Esophagus squamous epithelium (tissue), 5 donors: ENCODE results near the gene RNF157. TPM values are rescaled to one million over a fixed set of nuclear protein-coding genes. Genes with fewer than 3 reads are reported as not detected.
"Not testable (repeated sequence)": the region's sequence is repeated elsewhere in the genome, so short reads cannot be mapped to it uniquely, and the experiment has no call there.

Source experiments
- DNase-seq: peaks from one replicate; lab custom pipeline; 2025; lab: John Stamatoyannopoulos, UW
- H3K27ac ChIP-seq, 4 donors: fragments of 200-600 bp; sonication (generic); one replicate each; pipeline ENCODE4 v1.5.1; 2016 to 2019; ENCODE audit warnings: mild to moderate bottlenecking in 1 of 4
- H3K27me3 ChIP-seq, 4 donors: fragments of 200-600 bp; sonication (generic); 1 replicate in 3 of 4; 2 replicates in 1 of 4; pipeline versions ENCODE4 v1.5.1 to v1.6.0; 2017 to 2021; ENCODE audit warnings: antibody characterized with exemption in 1 of 4
- H3K36me3 ChIP-seq, 3 donors: fragments of 200-600 bp; sonication (generic); one replicate each; pipeline ENCODE4 v1.5.1; 2016 to 2019
- H3K4me1 ChIP-seq, 3 donors: fragments of 200-600 bp; sonication (generic); one replicate each; pipeline ENCODE4 v1.5.1; 2017 to 2019
- H3K4me3 ChIP-seq, 4 donors: fragments of 200-600 bp; sonication (generic); 1 replicate in 3 of 4; 2 replicates in 1 of 4; pipeline ENCODE4 v1.5.1; 2016 to 2019; ENCODE audit warnings: mild to moderate bottlenecking in 2 of 4, moderate library complexity in 1 of 4
- H3K9me3 ChIP-seq, 3 donors: fragments of 200-600 bp; sonication (generic); one replicate each; pipeline ENCODE4 v1.5.1; 2016 to 2019
- POLR2A ChIP-seq, 4 donors: fragments of 450-650 bp; IDR thresholded peaks; one replicate each; pipeline ENCODE4 v1.6.1; 2017; ENCODE audit warnings: antibody characterized with exemption in 4 of 4, mild to moderate bottlenecking in 4 of 4, moderate library complexity in 3 of 4
- WGBS, 2 donors: methylation state at CpG; one replicate each; pipeline ENCODE4 v1.1.5; 2018; 5-methylcytosine and 5-hydroxymethylcytosine counted together
- intact Hi-C: fragments of 100-400 bp; cut with DNase I; formaldehyde crosslinking; loops from one replicate; pipeline ENCODE4 v1.15.0; 2022
- total RNA-seq, 4 donors: library from RNA; depleted of rRNA; stranded (reverse); fragments of >200 nt; gene quantifications; one replicate each; pipeline ENCODE4 v1.1.0, GENCODE V29; 2016
- TF ChIP-seq, protein P1 (sequence below), 6 experiments: fragments of 450-650 bp in 4 of 6; fragments of 200-600 bp in 2 of 6; sonication (generic) in 2 of 6; IDR thresholded peaks; one replicate each; pipeline ENCODE4 v1.5.1; 2016 to 2019; ENCODE audit warnings: antibody characterized with exemption in 6 of 6, mild to moderate bottlenecking in 4 of 6, moderate library complexity in 4 of 6
- donor health status: DM: yes; HTN: yes; CAD: no.

Gene RNF157
- total RNA-seq, 4 donors from 2014 or later, result 0.11 to 3.4 (median 0.26) TPM

DNA sequence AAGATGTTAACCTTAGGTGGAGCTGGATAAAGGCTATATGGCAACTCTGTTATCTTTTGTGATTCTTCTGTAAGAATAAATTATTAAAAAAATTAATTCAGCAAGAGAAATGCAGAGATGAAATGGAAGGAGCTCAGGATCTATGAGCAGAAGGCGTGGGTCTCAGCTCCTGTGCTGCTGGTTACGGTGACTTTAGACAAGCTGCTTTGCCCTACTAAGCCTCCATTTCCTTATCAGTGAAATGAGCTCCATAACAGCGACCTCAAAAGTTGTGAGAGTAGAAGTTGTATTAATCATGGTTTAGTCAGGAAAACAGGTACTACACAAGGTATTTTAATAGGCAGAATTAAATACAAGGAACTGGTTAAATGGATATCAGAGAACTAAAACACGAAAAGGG lies 51.0 kb downstream of the RNF157 start:
- H3K4me1 ChIP-seq, result no peaks in the 10 kb centered on the region
- H3K4me3 ChIP-seq, result no peak overlapping the region
- no peaks in the 10 kb centered on the region for H3K9me3 ChIP-seq
- 66 to 77% methylated on average over 4 of the region's 4 CpGs for WGBS, 2 donors
- H3K27me3 ChIP-seq, result peaks cover 0 to 18% (median 0%) of the 10 kb centered on the region in 4 donors
- intact Hi-C loops, result no loop called here
- no peaks in the 10 kb centered on the region for H3K36me3 ChIP-seq
- DNase-seq, result no peak
- no peak overlapping the region for H3K27ac ChIP-seq
- TF ChIP-seq POLR2A (IDR thresholded peaks at IDR 0.05), result no peak
- TF ChIP-seq, protein P1, sequence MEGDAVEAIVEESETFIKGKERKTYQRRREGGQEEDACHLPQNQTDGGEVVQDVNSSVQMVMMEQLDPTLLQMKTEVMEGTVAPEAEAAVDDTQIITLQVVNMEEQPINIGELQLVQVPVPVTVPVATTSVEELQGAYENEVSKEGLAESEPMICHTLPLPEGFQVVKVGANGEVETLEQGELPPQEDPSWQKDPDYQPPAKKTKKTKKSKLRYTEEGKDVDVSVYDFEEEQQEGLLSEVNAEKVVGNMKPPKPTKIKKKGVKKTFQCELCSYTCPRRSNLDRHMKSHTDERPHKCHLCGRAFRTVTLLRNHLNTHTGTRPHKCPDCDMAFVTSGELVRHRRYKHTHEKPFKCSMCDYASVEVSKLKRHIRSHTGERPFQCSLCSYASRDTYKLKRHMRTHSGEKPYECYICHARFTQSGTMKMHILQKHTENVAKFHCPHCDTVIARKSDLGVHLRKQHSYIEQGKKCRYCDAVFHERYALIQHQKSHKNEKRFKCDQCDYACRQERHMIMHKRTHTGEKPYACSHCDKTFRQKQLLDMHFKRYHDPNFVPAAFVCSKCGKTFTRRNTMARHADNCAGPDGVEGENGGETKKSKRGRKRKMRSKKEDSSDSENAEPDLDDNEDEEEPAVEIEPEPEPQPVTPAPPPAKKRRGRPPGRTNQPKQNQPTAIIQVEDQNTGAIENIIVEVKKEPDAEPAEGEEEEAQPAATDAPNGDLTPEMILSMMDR (IDR thresholded peaks at IDR 0.05), result no peak

DNA sequence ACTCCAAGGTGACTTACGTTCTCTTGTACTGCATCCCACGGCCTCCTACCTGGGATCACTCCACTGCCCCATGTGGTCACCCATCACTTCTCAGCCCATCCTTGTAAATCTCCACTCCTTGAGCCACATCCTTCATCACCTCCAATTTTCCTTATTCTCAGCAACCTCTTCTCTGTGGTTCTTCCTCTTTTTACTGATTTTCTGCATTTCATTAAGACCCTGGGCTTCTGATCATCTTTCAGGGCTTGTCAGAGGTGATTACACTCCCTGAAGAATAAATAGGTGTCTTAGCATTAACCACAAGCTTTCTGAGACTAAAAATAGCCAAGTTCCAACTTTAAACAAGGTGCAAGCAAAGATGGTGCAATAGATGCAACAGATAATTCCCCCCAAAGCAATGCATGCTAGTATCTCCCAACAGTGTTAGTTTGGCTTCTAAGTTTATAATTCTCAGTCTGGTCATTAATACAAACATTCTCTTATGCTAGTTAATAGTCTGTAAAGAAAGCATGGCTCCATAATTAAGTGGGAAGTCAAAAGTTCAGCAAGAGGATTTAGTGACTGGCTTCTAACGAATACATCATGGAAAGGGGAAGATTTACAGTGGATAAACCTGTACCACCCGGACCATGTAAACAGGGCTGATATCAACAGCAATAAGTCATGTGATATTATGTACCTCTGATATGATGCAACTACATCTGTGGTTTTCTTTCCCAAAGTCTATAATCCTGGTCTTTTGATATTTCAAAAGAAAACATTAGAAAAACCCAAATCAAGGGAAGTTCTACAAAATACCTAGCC lies 51.9 kb downstream of the RNF157 start:
- 70 to 81% methylated on average over 4 of the region's 4 CpGs for WGBS, 2 donors
- no peak for DNase-seq
- Histone ChIP-seq H3K4me3 (no peak overlapping the region), H3K27ac (no peak overlapping the region), H3K4me1 (no peaks in the 10 kb centered on the region), H3K9me3 (no peaks in the 10 kb centered on the region), H3K27me3 (peaks cover 0 to 18% (median 0%) of the 10 kb centered on the region in 4 donors), H3K36me3 (no peaks in the 10 kb centered on the region)
- TF ChIP-seq POLR2A (IDR thresholded peaks at IDR 0.05), result no peak
- TF ChIP-seq, protein P1 (IDR thresholded peaks at IDR 0.05), result no peak
- intact Hi-C loops, result no loop called here

DNA sequence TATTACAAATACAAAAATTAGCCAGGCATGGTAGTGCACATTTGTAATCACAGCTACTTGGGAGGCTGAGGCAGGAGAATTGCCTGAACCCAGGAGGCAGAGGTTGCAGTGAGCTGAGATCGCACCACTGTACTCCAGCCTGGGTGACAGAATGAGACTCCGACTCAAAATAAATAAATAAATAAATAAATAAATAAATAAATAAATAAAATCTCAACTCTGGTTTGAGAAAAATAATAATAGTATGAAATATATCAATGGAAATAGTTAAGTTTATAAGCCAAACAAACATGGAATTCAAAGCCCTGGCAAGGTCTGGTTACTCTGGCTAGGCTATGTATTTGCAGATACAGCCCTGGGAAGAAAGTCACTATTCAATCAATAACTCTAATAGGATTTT lies 53.5 kb downstream of the RNF157 start:
- H3K4me1 ChIP-seq, H3K9me3 ChIP-seq, DNase-seq, H3K36me3 ChIP-seq, intact Hi-C loops, H3K4me3 ChIP-seq, H3K27ac ChIP-seq: not testable (repeated sequence)
- WGBS, 2 donors, result 93 to 97% methylated on average over 2 of the region's 2 CpGs
- H3K27me3 ChIP-seq, result peaks cover 0 to 18% (median 0%) of the 10 kb centered on the region in 4 donors

DNA sequence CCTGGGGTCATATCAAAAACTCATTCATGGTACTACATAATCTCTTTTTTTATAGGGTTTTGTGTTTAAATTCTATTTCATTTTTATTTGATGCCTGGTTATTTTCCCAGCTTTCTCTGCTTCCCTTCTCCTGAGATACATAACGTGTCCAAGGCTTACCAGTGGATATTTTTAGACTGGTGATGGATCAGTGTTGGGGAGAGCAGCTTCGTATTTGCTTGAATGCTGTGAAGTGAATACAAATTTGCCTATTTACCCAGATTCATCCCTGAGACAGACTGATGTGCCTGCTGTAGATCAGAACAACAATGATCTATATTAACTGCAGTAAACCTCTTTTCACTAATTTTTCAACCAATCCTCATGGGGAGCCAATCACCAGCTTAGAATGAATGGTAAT lies 56.0 kb downstream of the RNF157 start:
- Histone ChIP-seq H3K9me3 (no peaks in the 10 kb centered on the region), H3K4me1 (peaks cover 0 to 7% (median 0%) of the 10 kb centered on the region in 3 donors), H3K27me3 (peaks cover 0 to 13% (median 0%) of the 10 kb centered on the region in 4 donors), H3K4me3 (no peak overlapping the region), H3K36me3 (no peaks in the 10 kb centered on the region), H3K27ac (no peak overlapping the region)
- DNase-seq, result no peak
- 55 to 60% methylated on average over 2 of the region's 2 CpGs for WGBS, 2 donors
- TF ChIP-seq POLR2A (IDR thresholded peaks at IDR 0.05), result no peak
- TF ChIP-seq, protein P1 (IDR thresholded peaks at IDR 0.05), result no peak
- intact Hi-C loops, result loop anchor here (5.0 kb wide), 1 partner anchor 62 kb away; no protein-coding TSS in a partner anchor

DNA sequence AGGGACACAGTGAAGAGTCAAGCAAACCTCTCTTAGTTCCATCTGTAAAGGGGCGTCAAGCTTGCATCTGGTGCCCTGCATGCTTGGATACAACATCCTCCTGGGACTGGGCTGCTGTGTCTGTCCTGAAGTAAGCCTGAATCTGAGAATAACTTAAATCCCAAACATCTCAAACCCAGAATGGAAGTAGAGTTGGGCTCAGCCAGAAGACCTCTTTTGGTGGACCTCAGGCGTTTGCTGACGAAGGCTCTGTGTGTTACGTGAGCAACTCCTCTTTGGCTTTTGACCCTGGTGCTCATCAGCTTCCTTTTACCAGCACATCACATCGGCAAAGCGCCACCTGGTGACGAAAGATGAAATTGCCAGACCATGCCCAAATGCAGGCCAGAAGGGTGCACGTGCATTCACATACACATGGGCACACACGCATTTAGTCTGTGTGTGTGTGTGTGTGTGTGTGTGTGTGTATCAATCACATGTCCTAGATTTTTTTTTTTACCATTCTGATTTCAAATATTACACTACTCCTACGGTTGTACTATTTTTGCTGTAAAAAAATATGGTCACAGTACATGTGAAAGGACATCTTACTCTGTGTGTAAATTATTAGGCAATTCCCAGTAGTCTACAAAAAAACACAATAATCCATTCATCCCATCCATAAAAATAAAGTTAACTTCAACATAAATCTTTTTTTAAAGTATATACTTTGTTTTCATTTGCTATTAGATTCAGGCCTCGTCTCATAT lies 58.1 kb downstream of the RNF157 start:
- intact Hi-C loops, result loop anchor here (5.0 kb wide), 1 partner anchor 60 kb away; no protein-coding TSS in a partner anchor
- peaks cover 0 to 4% (median 0%) of the 10 kb centered on the region in 4 donors for H3K27me3 ChIP-seq
- peaks cover 0 to 7% (median 0%) of the 10 kb centered on the region in 3 donors for H3K4me1 ChIP-seq
- DNase-seq, result peak; percentile 55
- TF ChIP-seq, protein P1 (IDR thresholded peaks at IDR 0.05), result peak; percentile 87 to 90 (median 89)
- TF ChIP-seq POLR2A (IDR thresholded peaks at IDR 0.05), result no peak
- 8 to 10% methylated on average over 11 of the region's 11 CpGs for WGBS, 2 donors
- no peak overlapping the region for H3K27ac ChIP-seq
- H3K36me3 ChIP-seq, result no peaks in the 10 kb centered on the region
- no peaks in the 10 kb centered on the region for H3K9me3 ChIP-seq
- H3K4me3 ChIP-seq, result no peak overlapping the region
